Liver (tissue), 9 donors: ENCODE measurements around the gene COPS8. TPM values are rescaled to one million over a fixed set of nuclear protein-coding genes. Genes with fewer than 3 reads are reported as not detected.

Experiments
- DNase-seq: peaks from one replicate; pipeline ENCODE4 v3.0.0-alpha.2; 2017; ENCODE audit warnings: low spot score
- H3K27ac ChIP-seq, 2 donors: one replicate each; pipeline ENCODE4 v1.7.0; 2013; ENCODE audit warnings: inconsistent platforms in 2 of 2, low read length in 2 of 2, control low read depth in 1 of 2, low read depth in 1 of 2, mild to moderate bottlenecking in 1 of 2
- H3K27me3 ChIP-seq, 4 donors: one replicate each; pipeline versions ENCODE4 v1.6.1 to v1.7.0; 2013; ENCODE audit warnings: low read length in 3 of 4, inconsistent platforms in 1 of 4, mild to moderate bottlenecking in 1 of 4, moderate library complexity in 1 of 4; ENCODE audit not compliant: control insufficient read depth in 4 of 4, insufficient read depth in 4 of 4
- H3K36me3 ChIP-seq, 4 donors: one replicate each; pipeline versions ENCODE4 v1.6.1 to v1.7.0; 2013; ENCODE audit warnings: low read length in 3 of 4, mild to moderate bottlenecking in 3 of 4, low read depth in 1 of 4, moderate library complexity in 1 of 4; ENCODE audit not compliant: control insufficient read depth in 4 of 4, insufficient read depth in 3 of 4
- H3K4me1 ChIP-seq, 4 donors: one replicate each; pipeline versions ENCODE4 v1.6.1 to v1.7.0; 2013; ENCODE audit warnings: low read length in 3 of 4, mild to moderate bottlenecking in 3 of 4, moderate library complexity in 1 of 4; ENCODE audit not compliant: control insufficient read depth in 4 of 4, insufficient read depth in 4 of 4
- H3K4me3 ChIP-seq, 3 donors: one replicate each; pipeline versions ENCODE4 v1.6.1 to v1.7.0; 2013; ENCODE audit warnings: low read length in 3 of 3, control low read depth in 1 of 3, low read depth in 1 of 3, mild to moderate bottlenecking in 1 of 3
- H3K9ac ChIP-seq, 2 donors: one replicate each; pipeline ENCODE4 v1.7.0; 2013; ENCODE audit warnings: low read length in 2 of 2, mild to moderate bottlenecking in 2 of 2, moderate library complexity in 2 of 2, control low read depth in 1 of 2, low read depth in 1 of 2
- H3K9me3 ChIP-seq, 4 donors: one replicate each; pipeline versions ENCODE4 v1.6.1 to v1.7.0; 2013; ENCODE audit warnings: low read length in 3 of 4; ENCODE audit not compliant: control insufficient read depth in 4 of 4
- ATF3 ChIP-seq: IDR thresholded peaks from 2 replicates; pipeline ENCODE4 v1.6.1; 2016; ENCODE audit warnings: antibody characterized with exemption
- CTCF ChIP-seq: fragments of 150-350 bp; IDR thresholded peaks from 2 replicates; pipeline ENCODE4 v1.5.1; 2017; ENCODE audit warnings: improper control_type of control experiment, low read depth, low read length; ENCODE audit not compliant: missing input control
- EGR1 ChIP-seq, 2 donors: IDR thresholded peaks; 2 replicates each; pipeline ENCODE4 v1.6.1; 2016 to 2018; ENCODE audit warnings: antibody characterized with exemption in 2 of 2, low read depth in 2 of 2
- FOXA1 ChIP-seq: IDR thresholded peaks from 2 replicates; pipeline ENCODE4 v1.6.1; 2016; ENCODE audit warnings: antibody characterized with exemption
- FOXA2 ChIP-seq: IDR thresholded peaks from 2 replicates; pipeline ENCODE4 v1.6.1; 2016; ENCODE audit warnings: antibody characterized with exemption
- GABPA ChIP-seq, 2 donors: IDR thresholded peaks in 1 of 2; conservative IDR thresholded peaks in 1 of 2; 2 replicates each; pipeline ENCODE4 v1.6.1; 2016; ENCODE audit warnings: antibody characterized with exemption in 2 of 2, mild to moderate bottlenecking in 1 of 2, moderate library complexity in 1 of 2
- HNF4A ChIP-seq, 2 donors: conservative IDR thresholded peaks; 2 replicates each; pipeline ENCODE4 v1.6.1; 2016; ENCODE audit warnings: antibody characterized with exemption in 2 of 2, mild to moderate bottlenecking in 2 of 2
- HNF4G ChIP-seq: IDR thresholded peaks from 2 replicates; pipeline ENCODE4 v1.6.1; 2016; ENCODE audit warnings: antibody characterized with exemption
- JUND ChIP-seq, 2 donors: IDR thresholded peaks; 2 replicates each; pipeline ENCODE4 v1.6.1; 2016; ENCODE audit warnings: antibody characterized with exemption in 2 of 2
- MAX ChIP-seq: IDR thresholded peaks from 2 replicates; pipeline ENCODE4 v1.6.1; 2016; ENCODE audit warnings: antibody characterized with exemption
- NR2F2 ChIP-seq: IDR thresholded peaks from 2 replicates; pipeline ENCODE4 v1.6.1; 2016; ENCODE audit warnings: antibody characterized with exemption
- RAD21 ChIP-seq, 2 donors: IDR thresholded peaks; 2 replicates each; pipeline ENCODE4 v1.6.1; 2016; ENCODE audit warnings: antibody characterized with exemption in 2 of 2, mild to moderate bottlenecking in 2 of 2
- REST ChIP-seq: IDR thresholded peaks from 2 replicates; pipeline ENCODE4 v1.6.1; 2016; ENCODE audit warnings: antibody characterized with exemption, mild to moderate bottlenecking
- RXRA ChIP-seq, 2 donors: IDR thresholded peaks; 2 replicates each; pipeline ENCODE4 v1.6.1; 2017 to 2018; ENCODE audit warnings: antibody characterized with exemption in 2 of 2, mild to moderate bottlenecking in 1 of 2
- SP1 ChIP-seq: IDR thresholded peaks from 2 replicates; pipeline ENCODE4 v1.6.1; 2018; ENCODE audit warnings: antibody characterized with exemption, mild to moderate bottlenecking
- TAF1 ChIP-seq: conservative IDR thresholded peaks from 2 replicates; pipeline ENCODE4 v1.6.1; 2016; ENCODE audit warnings: antibody characterized with exemption, mild to moderate bottlenecking
- YY1 ChIP-seq: IDR thresholded peaks from 2 replicates; pipeline ENCODE4 v1.6.1; 2016; ENCODE audit warnings: antibody characterized with exemption, mild to moderate bottlenecking
- ZBTB33 ChIP-seq: IDR thresholded peaks from 2 replicates; pipeline ENCODE4 v1.6.1; 2016; ENCODE audit warnings: antibody characterized with exemption
- WGBS: extraction: QIAGEN DNeasy Blood & Tissue Kit; methylation state at CpG from one replicate; pipeline ENCODE4 v1.1.7; 2013; 5-methylcytosine and 5-hydroxymethylcytosine counted together
- polyA plus RNA-seq, 2 donors: library from polyadenylated mRNA; stranded (reverse) in 1 of 2; unstranded in 1 of 2; fragments of 200-250 nt in 1 of 2; fragments of >200 nt in 1 of 2; fragmentation: Nextera tagmentation in 1 of 2; extraction: Ambion mirVana in 1 of 2; gene quantifications; one replicate each; pipeline versions ENCODE4 v1.2.1 to v1.2.3, GENCODE V29; 2013 to 2015
- total RNA-seq, 2 donors: library from RNA; depleted of rRNA; stranded (reverse); fragments of >200 nt; gene quantifications; one replicate each; pipeline ENCODE4 v1.2.3, GENCODE V29; 2014
- donor health status: healthy.
- donor health status: healthy.
- donor health status: healthy.
- donor health status: healthy.
- donor health status: healthy.

Gene COPS8
- total and polyA plus RNA-seq, 4 donors = 19.1 to 32.9 (median 20.1) TPM

- WGBS = 91% methylated on average over 4 of the region's 4 CpGs
- no peak overlapping the region for H3K4me3 ChIP-seq
- H3K4me1 ChIP-seq = no peaks in the 10 kb centered on the region
- DNase-seq = no peak
- H3K9ac ChIP-seq = no peak overlapping the region
- no peaks in the 10 kb centered on the region for H3K27me3 ChIP-seq
- no peak overlapping the region for H3K27ac ChIP-seq
- H3K36me3 ChIP-seq = no peaks in the 10 kb centered on the region
- no peak for TF ChIP-seq REST
- no peak for TF ChIP-seq FOXA1
- no peak for TF ChIP-seq YY1
- no peaks in the 10 kb centered on the region for H3K9me3 ChIP-seq
These were observed 27.5 kb downstream of the COPS8 start for GRCh38 chr2:237113026-237113795.

- DNase-seq = no peak
- Histone ChIP-seq H3K36me3 (no peaks in the 10 kb centered on the region), H3K9me3 (no peaks in the 10 kb centered on the region), H3K4me3 (no peak overlapping the region), H3K4me1 (no peaks in the 10 kb centered on the region), H3K9ac (no peak overlapping the region), H3K27me3 (no peaks in the 10 kb centered on the region), H3K27ac (no peak overlapping the region)
- WGBS = 95% methylated on average over 3 of the region's 3 CpGs
- TF ChIP-seq NR2F2 (no peak), SP1 (no peak), REST (no peak), EGR1 (IDR thresholded peaks at IDR 0.05; ENCODE audit: low read depth in 2 of 2) (no peak), ZBTB33 (no peak), RAD21 (IDR thresholded peaks at IDR 0.05) (no peak), FOXA2 (no peak), JUND (IDR thresholded peaks at IDR 0.05) (no peak), MAX (no peak), YY1 (no peak), CTCF (no peak), GABPA (IDR thresholded peaks at IDR 0.05 in 1 of 2, conservative IDR thresholded peaks at IDR 0.05 in 1 of 2) (no peak), RXRA (IDR thresholded peaks at IDR 0.05) (no peak), FOXA1 (no peak), TAF1 (no peak), HNF4A (conservative IDR thresholded peaks at IDR 0.05) (no peak), ATF3 (no peak), HNF4G (no peak)
These were observed 30.2 kb downstream of the COPS8 start for GRCh38 chr2:237115870-237116269.
